Measurements from ENCODE around the gene DIAPH2.

Gene DIAPH2

GRCh38 chrX:97416461-97416860, 731.8 kb downstream of the DIAPH2 start:
- no peaks in the 10 kb centered on the region for H3K9me3 ChIP-seq (ENCODE audit: insufficient read depth, low read depth, low read length)
- TF ChIP-seq EZH2phosphoT487 (IDR thresholded peaks at IDR 0.05; ENCODE audit: borderline replicate concordance) (no peak), CTCF (conservative IDR thresholded peaks at IDR 0.05; ENCODE audit: low read length) (no peak)
- no peak overlapping the region for H3K4me3 ChIP-seq (ENCODE audit: low read length, poor library complexity, severe bottlenecking)
- no peaks in the 10 kb centered on the region for H3K4me1 ChIP-seq (ENCODE audit: insufficient read depth, low read length, poor library complexity, severe bottlenecking)
- no peak overlapping the region for H3K9ac ChIP-seq (ENCODE audit: low read depth, low read length, poor library complexity, severe bottlenecking)
- H2AFZ ChIP-seq (ENCODE audit: low read length), result no peak overlapping the region
- no peaks in the 10 kb centered on the region for H3K79me2 ChIP-seq (ENCODE audit: insufficient read depth, low read length)
- no peak overlapping the region for H3K4me2 ChIP-seq (ENCODE audit: low read depth, low read length, poor library complexity, severe bottlenecking)
- no peaks in the 10 kb centered on the region for H3K9me2 ChIP-seq (replicated peaks; ENCODE audit: low read depth, low read length)
- H3K27me3 ChIP-seq (ENCODE audit: insufficient read depth, low read length, poor library complexity, severe bottlenecking), result no peaks in the 10 kb centered on the region
- no peaks in the 10 kb centered on the region for H4K20me1 ChIP-seq (ENCODE audit: insufficient read depth, low read length, poor library complexity, severe bottlenecking)
- H3F3A ChIP-seq (ENCODE audit: low read depth), result no peaks in the 10 kb centered on the region
- no peaks in the 10 kb centered on the region for H3K36me3 ChIP-seq (ENCODE audit: insufficient read depth, low read length)

DNA sequence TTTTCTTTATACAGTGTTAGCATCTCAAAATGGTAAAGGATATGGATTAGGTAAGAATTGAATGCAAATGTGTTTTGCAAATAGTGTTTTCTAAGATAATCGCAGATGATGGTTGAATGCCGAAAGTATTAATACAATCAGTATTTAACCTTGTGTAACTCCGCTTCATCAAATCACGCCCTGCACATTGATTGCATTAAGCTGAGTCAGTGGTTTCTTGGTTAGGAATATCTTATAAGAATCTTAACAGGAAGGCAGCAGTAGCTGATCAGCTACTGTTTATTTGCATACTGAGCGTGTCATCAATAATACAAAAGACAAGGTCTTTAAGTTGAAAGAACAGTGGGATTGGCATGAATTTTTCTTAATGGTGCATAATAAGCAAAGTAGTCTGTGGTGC, 744.5 kb downstream of the DIAPH2 start:
- Histone ChIP-seq H3K4me2 (ENCODE audit: low read depth, low read length, poor library complexity, severe bottlenecking) (no peak overlapping the region), H3K4me1 (ENCODE audit: insufficient read depth, low read length, poor library complexity, severe bottlenecking) (no peaks in the 10 kb centered on the region), H3K9me3 (ENCODE audit: insufficient read depth, low read depth, low read length) (no peaks in the 10 kb centered on the region), H3K9ac (ENCODE audit: low read depth, low read length, poor library complexity, severe bottlenecking) (no peak overlapping the region), H2AFZ (ENCODE audit: low read length) (no peak overlapping the region), H3K36me3 (ENCODE audit: insufficient read depth, low read length) (no peaks in the 10 kb centered on the region), H3K4me3 (ENCODE audit: low read length, poor library complexity, severe bottlenecking) (no peak overlapping the region), H3F3A (ENCODE audit: low read depth) (no peaks in the 10 kb centered on the region), H3K79me2 (ENCODE audit: insufficient read depth, low read length) (no peaks in the 10 kb centered on the region), H3K9me2 (replicated peaks; ENCODE audit: low read depth, low read length) (no peaks in the 10 kb centered on the region), H4K20me1 (ENCODE audit: insufficient read depth, low read length, poor library complexity, severe bottlenecking) (no peaks in the 10 kb centered on the region), H3K27me3 (ENCODE audit: insufficient read depth, low read length, poor library complexity, severe bottlenecking) (no peaks in the 10 kb centered on the region)
- no peak for TF ChIP-seq EZH2phosphoT487 (IDR thresholded peaks at IDR 0.05; ENCODE audit: borderline replicate concordance)
- TF ChIP-seq CTCF (conservative IDR thresholded peaks at IDR 0.05; ENCODE audit: low read length), result no peak

DNA sequence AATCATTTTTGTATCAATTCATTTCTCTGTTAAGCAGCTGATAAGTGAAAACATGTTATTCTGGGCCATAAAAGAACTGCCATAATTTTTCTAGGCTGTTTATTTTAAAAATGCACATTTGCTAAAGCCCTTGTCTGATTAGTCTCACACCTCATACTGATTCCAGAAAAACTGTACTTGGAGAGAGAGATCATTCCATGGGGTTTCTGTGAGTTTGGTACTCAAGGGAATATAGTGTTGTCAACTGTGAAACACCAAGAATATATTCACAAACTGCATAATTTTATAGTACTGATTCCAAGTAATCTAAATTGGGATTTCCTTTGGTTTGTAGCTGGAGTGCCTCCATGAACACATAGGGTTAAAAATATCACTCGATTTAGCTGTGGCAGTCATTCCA, 746.6 kb downstream of the DIAPH2 start:
- no peak overlapping the region for H2AFZ ChIP-seq (ENCODE audit: low read length)
- no peaks in the 10 kb centered on the region for H4K20me1 ChIP-seq (ENCODE audit: insufficient read depth, low read length, poor library complexity, severe bottlenecking)

More for the DNA sequence above, 746.6 kb downstream of the DIAPH2 start:
- Histone ChIP-seq H3K9me2 (replicated peaks; ENCODE audit: low read depth, low read length) (no peaks in the 10 kb centered on the region), H3K27me3 (ENCODE audit: insufficient read depth, low read length, poor library complexity, severe bottlenecking) (no peaks in the 10 kb centered on the region), H3K4me2 (ENCODE audit: low read depth, low read length, poor library complexity, severe bottlenecking) (no peak overlapping the region), H3K4me1 (ENCODE audit: insufficient read depth, low read length, poor library complexity, severe bottlenecking) (no peaks in the 10 kb centered on the region), H3K9me3 (ENCODE audit: insufficient read depth, low read depth, low read length) (no peaks in the 10 kb centered on the region), H3K36me3 (ENCODE audit: insufficient read depth, low read length) (no peaks in the 10 kb centered on the region), H3K9ac (ENCODE audit: low read depth, low read length, poor library complexity, severe bottlenecking) (no peak overlapping the region), H3K4me3 (ENCODE audit: low read length, poor library complexity, severe bottlenecking) (no peak overlapping the region), H3F3A (ENCODE audit: low read depth) (no peaks in the 10 kb centered on the region), H3K79me2 (ENCODE audit: insufficient read depth, low read length) (no peaks in the 10 kb centered on the region)
- TF ChIP-seq EZH2phosphoT487 (IDR thresholded peaks at IDR 0.05; ENCODE audit: borderline replicate concordance) (no peak), CTCF (conservative IDR thresholded peaks at IDR 0.05; ENCODE audit: low read length) (no peak)
